Calu3 (cell line): Measurements from ENCODE around the gene AURKB. TPM values are rescaled to one million over a fixed set of nuclear protein-coding genes. Genes with fewer than 3 reads are reported as not detected.

Experiments
- BruUV-seq: library from RNA; stranded (reverse); fragments of 400-500 nt; replicated peaks from 2 replicates; lab custom pipeline; 2021; lab: Mats Ljungman, UMichigan
- CTCF ChIA-PET: fragments of 300-600 bp; sonication (Branson Sonifier 250); formaldehyde crosslinking; loops from one replicate; lab custom pipeline; 2022; ENCODE audit warnings: antibody characterized with exemption; lab: Charles Lee
- DNase-seq: peaks from one replicate; pipeline ENCODE4 v3.0.0; 2022
- H3K27ac Mint-ChIP-seq: one replicate; pipeline ENCODE4 v1.8.0; 2022; ENCODE audit warnings: mixed read lengths; ENCODE audit not compliant: unreplicated experiment
- H3K27me3 Mint-ChIP-seq: one replicate; pipeline ENCODE4 v1.8.0; 2022; ENCODE audit warnings: mixed read lengths; ENCODE audit not compliant: unreplicated experiment
- H3K36me3 Mint-ChIP-seq: one replicate; pipeline ENCODE4 v1.8.0; 2022; ENCODE audit warnings: mild to moderate bottlenecking, moderate library complexity, mixed read lengths; ENCODE audit not compliant: insufficient read depth, unreplicated experiment
- H3K4me1 Mint-ChIP-seq: one replicate; pipeline ENCODE4 v1.8.0; 2022; ENCODE audit warnings: mild to moderate bottlenecking, low read depth, mixed read lengths; ENCODE audit not compliant: unreplicated experiment
- H3K4me3 Mint-ChIP-seq: one replicate; pipeline ENCODE4 v1.8.0; 2022; ENCODE audit warnings: mild to moderate bottlenecking, low read depth, moderate library complexity, mixed read lengths; ENCODE audit not compliant: unreplicated experiment
- H3K9me3 Mint-ChIP-seq: one replicate; pipeline ENCODE4 v1.8.0; 2022; ENCODE audit warnings: low read depth, mixed read lengths; ENCODE audit not compliant: unreplicated experiment
- CTCF ChIP-seq: fragments of 200-600 bp; IDR thresholded peaks from one replicate; pipeline ENCODE4 v1.8.0; 2022; ENCODE audit warnings: antibody characterized with exemption; ENCODE audit not compliant: unreplicated experiment
- intact Hi-C: fragments of 100-400 bp; cut with micrococcal nuclease; formaldehyde crosslinking; loops from one replicate; pipeline ENCODE4 v1.10.0; 2022; ENCODE audit not compliant: unreplicated experiment
- total RNA-seq: library from RNA; stranded (reverse); gene quantifications from 2 replicates; pipeline ENCODE4 v1.2.3, GENCODE V29; 2022

Gene AURKB
- total RNA-seq, 1 experiment from 2014 or later, result 78.9 TPM

GRCh38 chr17:8237886-8238285, 27.5 kb upstream of the AURKB start:
- CTCF ChIA-PET, result no interaction called here
- peaks cover 5% of the 10 kb centered on the region for H3K36me3 Mint-ChIP-seq
- BruUV-seq, result no TSS peak
- H3K4me1 Mint-ChIP-seq, result no peaks in the 10 kb centered on the region
- H3K9me3 Mint-ChIP-seq, result no peaks in the 10 kb centered on the region
- DNase-seq, result no peak
- TF ChIP-seq CTCF, result no peak
- no peak overlapping the region for H3K27ac Mint-ChIP-seq
- H3K27me3 Mint-ChIP-seq, result no peaks in the 10 kb centered on the region
- intact Hi-C loops, result no loop called here
- no peak overlapping the region for H3K4me3 Mint-ChIP-seq

- no peak overlapping the region for H3K27ac Mint-ChIP-seq
- H3K27me3 Mint-ChIP-seq, result no peaks in the 10 kb centered on the region
- H3K36me3 Mint-ChIP-seq, result peaks cover 5% of the 10 kb centered on the region
- BruUV-seq, result no TSS peak
- intact Hi-C loops, result no loop called here
- H3K4me1 Mint-ChIP-seq, result no peaks in the 10 kb centered on the region
- no peak for DNase-seq
- CTCF ChIA-PET, result no interaction called here
- no peak for TF ChIP-seq CTCF
- no peak overlapping the region for H3K4me3 Mint-ChIP-seq
- no peaks in the 10 kb centered on the region for H3K9me3 Mint-ChIP-seq
Observed at GRCh38 chr17:8237175-8237574, 26.8 kb upstream of the AURKB start.

- CTCF ChIA-PET, result no interaction called here
- Mint-ChIP-seq H3K4me1 (no peaks in the 10 kb centered on the region), H3K27ac (no peak overlapping the region), H3K9me3 (no peaks in the 10 kb centered on the region), H3K36me3 (peaks cover 5% of the 10 kb centered on the region), H3K27me3 (no peaks in the 10 kb centered on the region), H3K4me3 (no peak overlapping the region)
- intact Hi-C loops, result no loop called here
- BruUV-seq, result no TSS peak
- DNase-seq, result no peak
- no peak for TF ChIP-seq CTCF
Observed at GRCh38 chr17:8235676-8236075, 25.3 kb upstream of the AURKB start.

GRCh38 chr17:8234361-8235270, 24.2 kb upstream of the AURKB start:
- DNase-seq, result no peak
- H3K36me3 Mint-ChIP-seq, result peaks cover 7% of the 10 kb centered on the region

More at GRCh38 chr17:8234361-8235270, 24.2 kb upstream of the AURKB start:
- CTCF ChIA-PET, result no interaction called here
- TF ChIP-seq CTCF, result no peak
- Mint-ChIP-seq H3K4me1 (no peaks in the 10 kb centered on the region), H3K27ac (no peak overlapping the region), H3K9me3 (no peaks in the 10 kb centered on the region), H3K27me3 (no peaks in the 10 kb centered on the region), H3K4me3 (no peak overlapping the region)
- intact Hi-C loops, result no loop called here
- no TSS peak for BruUV-seq
